WTC11 (cell line): Measurements from ENCODE around the gene CCL13.

Experiments
- CTCF ChIP-seq: fragments of 200-600 bp; IDR thresholded peaks from 2 replicates; pipeline ENCODE4 v1.8.0; 2022; ENCODE audit warnings: antibody characterized with exemption
- EMX1 ChIP-seq: fragments of 250-450 bp; sonication (Bioruptor Pico); IDR thresholded peaks from 2 replicates; pipeline ENCODE4 v1.8.0; 2021; ENCODE audit warnings: mild to moderate bottlenecking
- TF ChIP-seq, protein P1 (sequence below): sonication (generic); formaldehyde crosslinking; IDR thresholded peaks from 2 replicates; pipeline ENCODE4 v1.8.1; 2022; ENCODE audit warnings: mild to moderate bottlenecking, missing genetic modification reagents, moderate library complexity, borderline replicate concordance

- TF ChIP-seq, protein P1, sequence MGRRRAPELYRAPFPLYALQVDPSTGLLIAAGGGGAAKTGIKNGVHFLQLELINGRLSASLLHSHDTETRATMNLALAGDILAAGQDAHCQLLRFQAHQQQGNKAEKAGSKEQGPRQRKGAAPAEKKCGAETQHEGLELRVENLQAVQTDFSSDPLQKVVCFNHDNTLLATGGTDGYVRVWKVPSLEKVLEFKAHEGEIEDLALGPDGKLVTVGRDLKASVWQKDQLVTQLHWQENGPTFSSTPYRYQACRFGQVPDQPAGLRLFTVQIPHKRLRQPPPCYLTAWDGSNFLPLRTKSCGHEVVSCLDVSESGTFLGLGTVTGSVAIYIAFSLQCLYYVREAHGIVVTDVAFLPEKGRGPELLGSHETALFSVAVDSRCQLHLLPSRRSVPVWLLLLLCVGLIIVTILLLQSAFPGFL (CRISPR knock-in tag): no peak
- TF ChIP-seq CTCF (no peak), EMX1 (CRISPR knock-in tag) (no peak)
Measured at GRCh38 chr17:34337701-34338100, 18.6 kb upstream of the CCL13 start.
